ENCODE measurements around the gene CXCL10.

GRCh38 chr4:76001700-76002099, 21.6 kb downstream of the CXCL10 start:
- no peak for TF ChIP-seq CTCF (conservative IDR thresholded peaks at IDR 0.05; ENCODE audit: low read depth, low read length)
- TF ChIP-seq POLR2A (IDR thresholded peaks at IDR 0.05; ENCODE audit: low read depth, low read length), result no peak
- TF ChIP-seq USF2 (IDR thresholded peaks at IDR 0.05; ENCODE audit: low read depth, low read length), result no peak
- no peak for TF ChIP-seq MXI1 (IDR thresholded peaks at IDR 0.05; ENCODE audit: borderline replicate concordance, low read depth, low read length)
- TF ChIP-seq MAFK (IDR thresholded peaks at IDR 0.05; ENCODE audit: low read depth, low read length), result no peak
- no peak for TF ChIP-seq RCOR1 (IDR thresholded peaks at IDR 0.05; ENCODE audit: insufficient replicate concordance, low read length)
- TF ChIP-seq RAD21 (IDR thresholded peaks at IDR 0.05; ENCODE audit: low read length), result no peak
- TF ChIP-seq CEBPB (IDR thresholded peaks at IDR 0.05; ENCODE audit: low read depth, low read length), result no peak
- TF ChIP-seq BHLHE40 (IDR thresholded peaks at IDR 0.05; ENCODE audit: low read depth, low read length), result no peak
